ENCODE data around the gene FGR. TPM values are rescaled to one million over a fixed set of nuclear protein-coding genes. Genes with fewer than 3 reads are reported as not detected.

Gene FGR
- total and polyA plus RNA-seq, 2 of the 13 experiments (the other 11 are each of a cell fraction or from before 2014, with no cell fraction given), result not detected

DNA sequence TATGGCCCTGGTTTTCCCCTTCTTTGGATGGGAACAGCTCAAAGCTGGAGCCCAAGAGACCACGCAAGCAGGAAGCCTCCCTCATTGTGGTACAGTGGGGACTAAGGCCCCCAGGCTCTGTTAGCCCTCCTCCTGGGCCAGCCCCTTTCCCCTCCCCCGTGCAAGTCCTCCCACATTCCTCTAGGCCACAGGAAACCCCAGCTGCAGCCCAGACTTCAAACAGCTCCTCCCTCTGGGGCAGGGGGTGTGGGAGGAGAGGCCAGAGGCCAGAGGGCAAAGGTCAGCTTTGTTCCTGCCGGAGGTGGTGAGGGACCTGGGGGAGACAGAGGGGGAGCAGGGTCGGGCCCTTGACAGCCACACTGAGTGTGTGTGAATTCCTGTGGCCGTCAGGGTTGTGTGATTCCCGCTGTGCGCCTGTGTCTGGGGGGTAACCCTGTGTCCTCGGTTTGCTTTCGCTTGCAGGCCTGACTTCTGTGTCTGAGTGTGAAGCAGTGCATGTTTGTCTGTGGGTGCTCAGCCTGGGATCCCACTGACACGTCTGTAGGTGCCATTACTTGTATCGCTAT, 27.7 kb downstream of the FGR start (continued):
- TF ChIP-seq PRDM10 (CRISPR knock-in tag; IDR thresholded peaks at IDR 0.05; ENCODE audit: low read depth) (0 out of 2 replicates have a peak, but pooled peaks have one; percentile 56), ZNF703 (CRISPR knock-in tag; IDR thresholded peaks at IDR 0.05; ENCODE audit: borderline replicate concordance) (peak; percentile 77; the same call in 1 of the 2 replicates), MYPOP (CRISPR knock-in tag; IDR thresholded peaks at IDR 0.05) (peak; percentile 41; the same call in 1 of the 2 replicates), KDM2A (CRISPR knock-in tag; IDR thresholded peaks at IDR 0.05; ENCODE audit: borderline replicate concordance, low read depth) (peak; percentile 80), TBL1XR1 (IDR thresholded peaks at IDR 0.05; ENCODE audit: borderline replicate concordance, low read length, partially characterized antibody) (peak; percentile 50), SOX5 (CRISPR knock-in tag; IDR thresholded peaks at IDR 0.05; ENCODE audit: borderline replicate concordance) (peak; percentile 93), FUBP1 (CRISPR knock-in tag; IDR thresholded peaks at IDR 0.05; ENCODE audit: borderline replicate concordance) (peak; percentile 58; the same call in 1 of the 2 replicates), POLR2A (IDR thresholded peaks at IDR 0.05; ENCODE audit: insufficient read depth in 1 of 2, low read depth in 2 of 2, low read length in 2 of 2) (no peak), TOE1 (CRISPR knock-in tag; IDR thresholded peaks at IDR 0.05) (no peak), EEA1 (CRISPR knock-in tag; IDR thresholded peaks at IDR 0.05; ENCODE audit: borderline replicate concordance) (no peak), ZNF44 (CRISPR knock-in tag; IDR thresholded peaks at IDR 0.05) (no peak), ZNF350 (CRISPR knock-in tag; IDR thresholded peaks at IDR 0.05; ENCODE audit: borderline replicate concordance, low read depth) (peak; percentile 81), NR2C2 (CRISPR knock-in tag; IDR thresholded peaks at IDR 0.05; ENCODE audit: borderline replicate concordance) (peak; percentile 99), ZNF20 (CRISPR knock-in tag; IDR thresholded peaks at IDR 0.05) (no peak), ARID2 (CRISPR knock-in tag; IDR thresholded peaks at IDR 0.05; ENCODE audit: borderline replicate concordance) (peak; percentile 92), ZNF143 (CRISPR knock-in tag; IDR thresholded peaks at IDR 0.05) (peak; percentile 73)
- TF ChIP-seq, protein P1, sequence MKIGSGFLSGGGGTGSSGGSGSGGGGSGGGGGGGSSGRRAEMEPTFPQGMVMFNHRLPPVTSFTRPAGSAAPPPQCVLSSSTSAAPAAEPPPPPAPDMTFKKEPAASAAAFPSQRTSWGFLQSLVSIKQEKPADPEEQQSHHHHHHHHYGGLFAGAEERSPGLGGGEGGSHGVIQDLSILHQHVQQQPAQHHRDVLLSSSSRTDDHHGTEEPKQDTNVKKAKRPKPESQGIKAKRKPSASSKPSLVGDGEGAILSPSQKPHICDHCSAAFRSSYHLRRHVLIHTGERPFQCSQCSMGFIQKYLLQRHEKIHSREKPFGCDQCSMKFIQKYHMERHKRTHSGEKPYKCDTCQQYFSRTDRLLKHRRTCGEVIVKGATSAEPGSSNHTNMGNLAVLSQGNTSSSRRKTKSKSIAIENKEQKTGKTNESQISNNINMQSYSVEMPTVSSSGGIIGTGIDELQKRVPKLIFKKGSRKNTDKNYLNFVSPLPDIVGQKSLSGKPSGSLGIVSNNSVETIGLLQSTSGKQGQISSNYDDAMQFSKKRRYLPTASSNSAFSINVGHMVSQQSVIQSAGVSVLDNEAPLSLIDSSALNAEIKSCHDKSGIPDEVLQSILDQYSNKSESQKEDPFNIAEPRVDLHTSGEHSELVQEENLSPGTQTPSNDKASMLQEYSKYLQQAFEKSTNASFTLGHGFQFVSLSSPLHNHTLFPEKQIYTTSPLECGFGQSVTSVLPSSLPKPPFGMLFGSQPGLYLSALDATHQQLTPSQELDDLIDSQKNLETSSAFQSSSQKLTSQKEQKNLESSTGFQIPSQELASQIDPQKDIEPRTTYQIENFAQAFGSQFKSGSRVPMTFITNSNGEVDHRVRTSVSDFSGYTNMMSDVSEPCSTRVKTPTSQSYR (CRISPR knock-in tag; IDR thresholded peaks at IDR 0.05; ENCODE audit: borderline replicate concordance), result peak; percentile 98
- TF ChIP-seq, protein P2, sequence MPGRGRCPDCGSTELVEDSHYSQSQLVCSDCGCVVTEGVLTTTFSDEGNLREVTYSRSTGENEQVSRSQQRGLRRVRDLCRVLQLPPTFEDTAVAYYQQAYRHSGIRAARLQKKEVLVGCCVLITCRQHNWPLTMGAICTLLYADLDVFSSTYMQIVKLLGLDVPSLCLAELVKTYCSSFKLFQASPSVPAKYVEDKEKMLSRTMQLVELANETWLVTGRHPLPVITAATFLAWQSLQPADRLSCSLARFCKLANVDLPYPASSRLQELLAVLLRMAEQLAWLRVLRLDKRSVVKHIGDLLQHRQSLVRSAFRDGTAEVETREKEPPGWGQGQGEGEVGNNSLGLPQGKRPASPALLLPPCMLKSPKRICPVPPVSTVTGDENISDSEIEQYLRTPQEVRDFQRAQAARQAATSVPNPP (CRISPR knock-in tag; IDR thresholded peaks at IDR 0.05), result peak; percentile 59; the same call in 1 of the 2 replicates
